ENCODE measurements around the gene AQR. TPM values are rescaled to one million over a fixed set of nuclear protein-coding genes. Genes with fewer than 3 reads are reported as not detected.

Gene AQR
- total RNA-seq, 4 donors from 2014 or later: 14.7 to 29.4 (median 23.4) TPM

- Histone ChIP-seq H3K9me3 (no peaks in the 10 kb centered on the region), H3K4me3 (no peak overlapping the region), H3K27ac (no peak overlapping the region), H3K36me3 (no peaks in the 10 kb centered on the region), H3K4me1 (peaks cover 0 to under 1% (median 0%) of the 10 kb centered on the region in 3 donors), H3K27me3 (peaks cover 0 to 10% (median 0%) of the 10 kb centered on the region in 4 donors)
- intact Hi-C loops (cut with DNase I): no loop called here
- 58 to 63% methylated on average over 3 of the region's 3 CpGs for WGBS, 2 donors
- no peak for DNase-seq
- TF ChIP-seq POLR2A (IDR thresholded peaks at IDR 0.05) (no peak), CTCF (IDR thresholded peaks at IDR 0.05) (no peak)
Measured at GRCh38 chr15:34804776-34805175, 164.8 kb downstream of the AQR start.

GRCh38 chr15:34804113-34804512, 165.4 kb downstream of the AQR start:
- H3K36me3 ChIP-seq: no peaks in the 10 kb centered on the region
- WGBS, 2 donors: 53 to 65% methylated on average over 2 of the region's 2 CpGs
- TF ChIP-seq POLR2A (IDR thresholded peaks at IDR 0.05): no peak
- TF ChIP-seq CTCF (IDR thresholded peaks at IDR 0.05): no peak
- no peak overlapping the region for H3K27ac ChIP-seq
- DNase-seq: no peak
- no peaks in the 10 kb centered on the region for H3K9me3 ChIP-seq
- peaks cover 0 to 16% (median 0%) of the 10 kb centered on the region in 4 donors for H3K27me3 ChIP-seq
- peaks cover 0 to 7% (median 0%) of the 10 kb centered on the region in 3 donors for H3K4me1 ChIP-seq
- H3K4me3 ChIP-seq: no peak overlapping the region
- intact Hi-C loops (cut with DNase I): no loop called here

- DNase-seq: no peak
Measured at GRCh38 chr15:34802803-34803750, 166.5 kb downstream of the AQR start.

GRCh38 chr15:34802371-34802770, 167.2 kb downstream of the AQR start:
- Histone ChIP-seq H3K36me3 (no peaks in the 10 kb centered on the region), H3K27me3 (peaks cover 0 to 27% (median 0%) of the 10 kb centered on the region in 4 donors), H3K4me1 (peaks cover 0 to 8% (median 0%) of the 10 kb centered on the region in 3 donors), H3K4me3 (no peak overlapping the region), H3K9me3 (no peaks in the 10 kb centered on the region), H3K27ac (no peak overlapping the region)
- TF ChIP-seq CTCF (IDR thresholded peaks at IDR 0.05) (no peak), POLR2A (IDR thresholded peaks at IDR 0.05) (no peak)
- intact Hi-C loops (cut with DNase I): no loop called here
- no peak for DNase-seq
- 90 to 100% methylated on average over 1 of the region's 1 CpG for WGBS, 2 donors

More at GRCh38 chr15:34802803-34803750, 166.5 kb downstream of the AQR start:
- Histone ChIP-seq H3K27me3 (peaks cover 0 to 21% (median 0%) of the 10 kb centered on the region in 4 donors), H3K9me3 (no peaks in the 10 kb centered on the region), H3K4me3 (no peak overlapping the region), H3K36me3 (no peaks in the 10 kb centered on the region), H3K27ac (no peak overlapping the region), H3K4me1 (peaks cover 0 to 8% (median 0%) of the 10 kb centered on the region in 3 donors)
- 79 to 86% methylated on average over 7 of the region's 7 CpGs for WGBS, 2 donors
- intact Hi-C loops (cut with DNase I): no loop called here
- TF ChIP-seq CTCF (IDR thresholded peaks at IDR 0.05) (no peak), POLR2A (IDR thresholded peaks at IDR 0.05) (no peak)

Other genes starting within 250 kb of the AQR start
- not detected for gene GJD2, start 214.7 kb downstream of the AQR start, total RNA-seq
- under 1 TPM in 2 of 4 donors, not detected in 2; 0.09 to 0.38 TPM for gene ACTC1, start 174.2 kb downstream of the AQR start, total RNA-seq
- gene ZNF770, start 18.5 kb upstream of the AQR start, total RNA-seq: 10 to 100 TPM; 49.0 to 70.4 (median 55.9) TPM
- 1 to 10 TPM in 1 of 4 donors, under 1 TPM in 1, not detected in 2; 0.95 to 1.6 TPM for gene NANOGP8, start 115.6 kb upstream of the AQR start, total RNA-seq

Data from esophagus squamous epithelium (tissue), 5 donors.